ENCODE results near the gene KYNU. TPM values are rescaled to one million over a fixed set of nuclear protein-coding genes. Genes with fewer than 3 reads are reported as not detected.

Gene KYNU
- total RNA-seq, 1 donor from 2014 or later: not detected

DNA sequence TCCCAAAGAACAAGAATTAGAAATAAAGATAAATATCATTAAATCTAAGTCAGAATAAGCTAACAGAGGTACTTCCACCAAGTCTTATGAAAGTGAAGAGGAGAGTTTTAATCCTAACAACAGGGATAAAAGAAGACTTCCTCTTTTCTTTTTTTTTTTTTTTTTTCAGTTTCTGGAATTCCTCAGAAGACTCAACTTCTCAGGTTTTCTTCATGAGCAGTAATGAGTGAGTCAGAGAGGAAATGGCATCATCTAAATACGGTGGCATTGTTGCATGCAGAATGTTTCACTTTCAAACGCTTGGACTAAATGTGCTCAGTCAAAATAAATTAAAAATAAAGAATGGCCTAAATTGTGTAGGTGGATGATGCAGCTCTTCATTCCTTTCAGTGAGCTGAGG lies 206.2 kb downstream of the KYNU start:
- Histone ChIP-seq H3K27ac (no peak overlapping the region), H3K9me3 (ENCODE audit: low read depth) (no peaks in the 10 kb centered on the region), H2AFZ (replicated peaks) (no peak overlapping the region), H3K27me3 (no peaks in the 10 kb centered on the region), H3K9ac (no peak overlapping the region), H4K20me1 (ENCODE audit: low read depth) (no peaks in the 10 kb centered on the region), H3K4me1 (peaks cover 10% of the 10 kb centered on the region), H3K4me2 (no peak overlapping the region), H3F3A (ENCODE audit: low read depth) (peaks cover 4% of the 10 kb centered on the region), H3K4me3 (no peak overlapping the region), H3K36me3 (no peaks in the 10 kb centered on the region), H3K79me2 (ENCODE audit: low read depth) (no peaks in the 10 kb centered on the region)
- H3K36me3 Mint-ChIP-seq: no peaks in the 10 kb centered on the region
- H3K27ac Mint-ChIP-seq: no peak overlapping the region
- no peak for DNase-seq (ENCODE audit: low spot score)
- TF ChIP-seq EZH2 (IDR thresholded peaks at IDR 0.05) (no peak), EZH2phosphoT487 (IDR thresholded peaks at IDR 0.05) (no peak)
- TF ChIP-seq, protein P1, sequence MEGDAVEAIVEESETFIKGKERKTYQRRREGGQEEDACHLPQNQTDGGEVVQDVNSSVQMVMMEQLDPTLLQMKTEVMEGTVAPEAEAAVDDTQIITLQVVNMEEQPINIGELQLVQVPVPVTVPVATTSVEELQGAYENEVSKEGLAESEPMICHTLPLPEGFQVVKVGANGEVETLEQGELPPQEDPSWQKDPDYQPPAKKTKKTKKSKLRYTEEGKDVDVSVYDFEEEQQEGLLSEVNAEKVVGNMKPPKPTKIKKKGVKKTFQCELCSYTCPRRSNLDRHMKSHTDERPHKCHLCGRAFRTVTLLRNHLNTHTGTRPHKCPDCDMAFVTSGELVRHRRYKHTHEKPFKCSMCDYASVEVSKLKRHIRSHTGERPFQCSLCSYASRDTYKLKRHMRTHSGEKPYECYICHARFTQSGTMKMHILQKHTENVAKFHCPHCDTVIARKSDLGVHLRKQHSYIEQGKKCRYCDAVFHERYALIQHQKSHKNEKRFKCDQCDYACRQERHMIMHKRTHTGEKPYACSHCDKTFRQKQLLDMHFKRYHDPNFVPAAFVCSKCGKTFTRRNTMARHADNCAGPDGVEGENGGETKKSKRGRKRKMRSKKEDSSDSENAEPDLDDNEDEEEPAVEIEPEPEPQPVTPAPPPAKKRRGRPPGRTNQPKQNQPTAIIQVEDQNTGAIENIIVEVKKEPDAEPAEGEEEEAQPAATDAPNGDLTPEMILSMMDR (IDR thresholded peaks at IDR 0.05): no peak
- H3K9me3 Mint-ChIP-seq: no peaks in the 10 kb centered on the region
- H3K4me3 Mint-ChIP-seq: no peak overlapping the region
- no peaks in the 10 kb centered on the region for H3K27me3 Mint-ChIP-seq (ENCODE audit: insufficient read depth, low read depth)
- no peaks in the 10 kb centered on the region for H3K4me1 Mint-ChIP-seq

DNA sequence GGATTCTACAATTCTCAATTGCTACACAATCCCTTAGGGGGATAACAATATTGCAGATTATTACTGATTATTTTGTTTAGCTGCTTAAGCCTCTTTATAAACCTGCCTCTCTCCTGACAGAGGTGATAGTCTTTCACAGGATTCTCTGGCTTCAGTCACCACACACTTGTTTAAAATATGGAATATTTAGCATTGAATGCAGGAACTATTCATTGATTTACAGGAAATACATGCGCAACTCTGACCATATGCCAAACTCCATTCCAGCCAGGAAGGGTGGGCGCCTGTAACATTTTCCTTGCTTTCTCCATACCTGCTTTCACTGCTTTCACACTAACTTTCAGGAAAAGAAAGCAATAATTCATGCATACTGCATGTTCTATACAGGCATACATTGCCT lies 207.0 kb downstream of the KYNU start:
- H4K20me1 ChIP-seq (ENCODE audit: low read depth): no peaks in the 10 kb centered on the region
- no peak overlapping the region for H3K4me3 Mint-ChIP-seq
- H3K79me2 ChIP-seq (ENCODE audit: low read depth): no peaks in the 10 kb centered on the region
- no peak overlapping the region for H3K27ac Mint-ChIP-seq
- no peak overlapping the region for H3K27ac ChIP-seq
- peaks cover 10% of the 10 kb centered on the region for H3K4me1 ChIP-seq
- TF ChIP-seq, protein P1 (IDR thresholded peaks at IDR 0.05): no peak
- TF ChIP-seq EZH2 (IDR thresholded peaks at IDR 0.05) (no peak), EZH2phosphoT487 (IDR thresholded peaks at IDR 0.05) (no peak)
- H3K4me3 ChIP-seq: no peak overlapping the region
- H3K27me3 ChIP-seq: no peaks in the 10 kb centered on the region
- H3K9me3 Mint-ChIP-seq: no peaks in the 10 kb centered on the region
- no peak overlapping the region for H2AFZ ChIP-seq (replicated peaks)
- no peaks in the 10 kb centered on the region for H3K9me3 ChIP-seq (ENCODE audit: low read depth)
- no peak overlapping the region for H3K9ac ChIP-seq
- H3K4me1 Mint-ChIP-seq: no peaks in the 10 kb centered on the region
- H3F3A ChIP-seq (ENCODE audit: low read depth): peaks cover 4% of the 10 kb centered on the region
- no peaks in the 10 kb centered on the region for H3K36me3 Mint-ChIP-seq
- no peak overlapping the region for H3K4me2 ChIP-seq
- H3K27me3 Mint-ChIP-seq (ENCODE audit: insufficient read depth, low read depth): no peaks in the 10 kb centered on the region
- DNase-seq (ENCODE audit: low spot score): no peak
- no peaks in the 10 kb centered on the region for H3K36me3 ChIP-seq

DNA sequence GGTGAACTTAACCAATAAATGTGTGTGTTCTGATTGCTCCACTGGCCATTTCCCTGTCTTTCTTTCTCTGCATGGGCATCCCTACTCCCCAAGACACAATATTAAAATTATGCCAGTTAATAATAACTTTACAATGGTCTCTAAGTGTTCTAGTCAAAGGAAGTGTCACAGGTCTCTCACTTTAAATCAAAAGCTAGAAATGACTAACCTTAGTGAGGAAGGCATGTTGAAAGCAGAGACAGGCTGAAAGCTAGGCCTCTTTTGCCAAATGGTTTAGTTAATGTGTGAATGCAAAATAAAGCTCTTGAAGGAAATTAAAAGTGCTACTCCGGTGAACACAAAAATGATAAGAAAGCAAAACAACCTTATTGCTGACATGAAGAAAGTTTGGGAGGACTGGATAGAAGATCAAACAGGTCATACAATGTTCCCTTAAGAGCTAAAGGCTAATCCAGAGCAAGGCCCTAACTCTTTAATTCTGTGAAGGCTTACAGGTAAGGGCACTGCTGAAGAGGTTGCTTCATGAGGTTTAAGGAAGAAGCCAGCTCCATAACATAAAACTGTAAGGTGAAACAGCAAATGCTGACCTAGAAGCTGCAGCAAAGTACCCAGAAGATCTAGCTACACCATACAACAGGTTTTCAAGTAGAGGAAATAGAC lies 207.8 kb downstream of the KYNU start:
- H3K36me3 ChIP-seq: no peaks in the 10 kb centered on the region
- Mint-ChIP-seq H3K36me3 (no peaks in the 10 kb centered on the region), H3K4me3 (no peak overlapping the region), H3K9me3 (no peaks in the 10 kb centered on the region), H3K27ac (no peak overlapping the region), H3K27me3 (ENCODE audit: insufficient read depth, low read depth) (no peaks in the 10 kb centered on the region), H3K4me1 (no peaks in the 10 kb centered on the region)
- no peaks in the 10 kb centered on the region for H3K9me3 ChIP-seq (ENCODE audit: low read depth)
- TF ChIP-seq, protein P1 (IDR thresholded peaks at IDR 0.05): no peak
- no peak for TF ChIP-seq EZH2phosphoT487 (IDR thresholded peaks at IDR 0.05)
- no peak for TF ChIP-seq EZH2 (IDR thresholded peaks at IDR 0.05)
- no peaks in the 10 kb centered on the region for H3K79me2 ChIP-seq (ENCODE audit: low read depth)
- H3K9ac ChIP-seq: no peak overlapping the region
- H4K20me1 ChIP-seq (ENCODE audit: low read depth): no peaks in the 10 kb centered on the region
- H3K27ac ChIP-seq: no peak overlapping the region
- no peak overlapping the region for H2AFZ ChIP-seq (replicated peaks)
- H3K27me3 ChIP-seq: no peaks in the 10 kb centered on the region
- H3F3A ChIP-seq (ENCODE audit: low read depth): peaks cover 4% of the 10 kb centered on the region
- H3K4me3 ChIP-seq: no peak overlapping the region
- no peak for DNase-seq (ENCODE audit: low spot score)
- no peak overlapping the region for H3K4me2 ChIP-seq
- peaks cover 10% of the 10 kb centered on the region for H3K4me1 ChIP-seq

All from neural progenitor cell (in vitro differentiated cells).